A549 (cell line): Measurements from ENCODE around the gene FHIT. TPM values are rescaled to one million over a fixed set of nuclear protein-coding genes. Genes with fewer than 3 reads are reported as not detected.

Experiments
- ATAC-seq, 2 experiments: fragments of 200-7000 bp in 1 of 2; fragments of >200 bp in 1 of 2; cut with Nextera tagmentation in 1 of 2; cut with Tn5 transposase in 1 of 2; 3 replicates each; pipeline versions ENCODE4 v1.8.0 to v1.9.1; 2018 to 2020; ENCODE audit warnings: mild to moderate bottlenecking in 1 of 2, moderate library complexity in 1 of 2
- CTCF ChIA-PET: fragments of 300-600 bp; sonication (Branson Sonifier 250); formaldehyde crosslinking; extraction: SDS; loops from one replicate; lab custom pipeline; 2021; ENCODE audit warnings: antibody characterized with exemption, inconsistent platforms; lab: Yijun Ruan, JAX
- POLR2A ChIA-PET: fragments of 350-600 bp; formaldehyde crosslinking; extraction: SDS; loops from one replicate; lab custom pipeline; 2021; ENCODE audit warnings: antibody characterized with exemption, inconsistent platforms; lab: Yijun Ruan, JAX
- DNase-seq, 2 experiments: peaks; one replicate each; pipeline versions ENCODE4 v3.0.0 to v3.0.0-alpha.2; 2011 to 2016; ENCODE audit warnings: low read depth in 1 of 2, low spot score in 1 of 2
- FAIRE-seq: peaks from 2 replicates; lab custom pipeline; 2011; peaks lifted over from hg19 to GRCh38; lab: Jason Lieb, UNC
- H3K27ac ChIP-seq, 2 experiments: fragments of >200 bp; sonication (Bioruptor Twin); formaldehyde crosslinking; 3 replicates each; pipeline ENCODE4 v1.5.1; 2016 to 2017
- H3K4me1 ChIP-seq: fragments of >200 bp; sonication (Bioruptor Twin); formaldehyde crosslinking; 3 replicates; pipeline ENCODE4 v1.6.1; 2016
- H3K4me2 ChIP-seq: fragments of >200 bp; sonication (Bioruptor Twin); formaldehyde crosslinking; 3 replicates; pipeline ENCODE4 v1.6.1; 2016
- H3K4me3 ChIP-seq: fragments of >200 bp; sonication (Bioruptor Twin); formaldehyde crosslinking; 3 replicates; pipeline ENCODE4 v1.5.1; 2016
- H3K9me3 ChIP-seq: fragments of >200 bp; sonication (Bioruptor Twin); formaldehyde crosslinking; 3 replicates; pipeline ENCODE4 v1.6.1; 2016
- CHD4 ChIP-seq: fragments of 200-600 bp; sonication (generic); IDR thresholded peaks from 2 replicates; pipeline ENCODE4 v1.6.1; 2016; ENCODE audit warnings: antibody characterized with exemption, mild to moderate bottlenecking, borderline replicate concordance
- EHF ChIP-seq: fragments of 250-450 bp; sonication (Bioruptor Pico); IDR thresholded peaks from 2 replicates; pipeline ENCODE4 v1.5.0; 2020; ENCODE audit warnings: mild to moderate bottlenecking
- EHMT2 ChIP-seq: fragments of 200-600 bp; sonication (generic); IDR thresholded peaks from 2 replicates; pipeline ENCODE4 v1.6.1; 2016; ENCODE audit warnings: antibody characterized with exemption, low read depth, mild to moderate bottlenecking, moderate library complexity
- FOSB ChIP-seq: fragments of 250-450 bp; sonication (Bioruptor Pico); IDR thresholded peaks from 2 replicates; pipeline ENCODE4 v1.5.0; 2020; ENCODE audit warnings: mild to moderate bottlenecking, moderate library complexity
- GATA3 ChIP-seq: IDR thresholded peaks from 2 replicates; pipeline ENCODE4 v1.6.1; 2012; ENCODE audit warnings: borderline replicate concordance
- HEYL ChIP-seq: fragments of 250-450 bp; sonication (Bioruptor Pico); IDR thresholded peaks from 2 replicates; pipeline ENCODE4 v1.8.0; 2021; ENCODE audit warnings: mild to moderate bottlenecking, moderate library complexity
- HOXA7 ChIP-seq: fragments of 250-450 bp; sonication (Bioruptor Pico); IDR thresholded peaks from 2 replicates; pipeline ENCODE4 v1.5.0; 2020; ENCODE audit warnings: mild to moderate bottlenecking, moderate library complexity
- HOXB13 ChIP-seq: fragments of 250-450 bp; sonication (Bioruptor Pico); IDR thresholded peaks from 2 replicates; pipeline ENCODE4 v1.5.0; 2020; ENCODE audit warnings: low read depth, mild to moderate bottlenecking, moderate library complexity
- HOXB5 ChIP-seq: fragments of 250-450 bp; sonication (Bioruptor Pico); IDR thresholded peaks from 2 replicates; pipeline ENCODE4 v1.5.0; 2020; ENCODE audit warnings: mild to moderate bottlenecking, moderate library complexity
- KDM1A ChIP-seq: fragments of 200-600 bp; sonication (generic); IDR thresholded peaks from 2 replicates; pipeline ENCODE4 v1.6.1; 2016; ENCODE audit warnings: low read depth, mild to moderate bottlenecking
- PHF8 ChIP-seq: fragments of 200-600 bp; sonication (generic); IDR thresholded peaks from 2 replicates; pipeline ENCODE4 v1.6.1; 2016; ENCODE audit warnings: low read depth, mild to moderate bottlenecking, antibody characterized with exemption, moderate library complexity, borderline replicate concordance
- POLR2A ChIP-seq: IDR thresholded peaks from 2 replicates; pipeline ENCODE4 v1.6.1; 2012; ENCODE audit warnings: mild to moderate bottlenecking, low read length
- POLR2AphosphoS2 ChIP-seq: conservative IDR thresholded peaks from 2 replicates; pipeline ENCODE4 v1.6.1; 2012; ENCODE audit warnings: low read length, improper control_type of control experiment, inconsistent platforms
- RARB ChIP-seq: fragments of 250-450 bp; sonication (Bioruptor Pico); IDR thresholded peaks from 2 replicates; pipeline ENCODE4 v1.8.0; 2021; ENCODE audit warnings: mild to moderate bottlenecking, moderate library complexity
- RCOR1 ChIP-seq: fragments of 150-350 bp; IDR thresholded peaks from 2 replicates; pipeline ENCODE4 v1.6.1; 2014; ENCODE audit warnings: antibody characterized with exemption, low read length, low read depth
- SREBF2 ChIP-seq: fragments of 450-650 bp; IDR thresholded peaks from 2 replicates; pipeline ENCODE4 v1.6.1; 2014; ENCODE audit warnings: mild to moderate bottlenecking, moderate library complexity
- TFCP2L1 ChIP-seq: fragments of 250-450 bp; sonication (Bioruptor Pico); IDR thresholded peaks from 2 replicates; pipeline ENCODE4 v1.5.0; 2021; ENCODE audit warnings: mild to moderate bottlenecking
- ZSCAN20 ChIP-seq: fragments of 250-450 bp; sonication (Bioruptor Pico); IDR thresholded peaks from 2 replicates; pipeline ENCODE4 v1.8.0; 2022; ENCODE audit warnings: mild to moderate bottlenecking, moderate library complexity
- WGBS: methylation state at CpG from one replicate; pipeline ENCODE4 v1.1.6; 2017; ENCODE audit errors: missing lambda C conversion rate; 5-methylcytosine and 5-hydroxymethylcytosine counted together
- polyA plus RNA-seq, 4 experiments: library from polyadenylated mRNA; depleted of rRNA in 3 of 4; stranded (reverse); fragments of >200 nt; fragmentation: RNase III in 1 of 4; extraction: RNeasy Plus Mini Kit Qiagen cat#74134 plus additional on column Dnase treatment in 1 of 4; gene quantifications; 2 replicates in 3 of 4; 3 replicates in 1 of 4; pipeline ENCODE4 v1.2.3, GENCODE V29; 2011 to 2017
- TF ChIP-seq, protein P1 (sequence below): IDR thresholded peaks from 2 replicates; pipeline ENCODE4 v1.6.1; 2012
- TF ChIP-seq, protein P2 (sequence below): IDR thresholded peaks from 2 replicates; pipeline ENCODE4 v1.6.1; 2012
- TF ChIP-seq, protein P3 (sequence below): fragments of 450-650 bp; IDR thresholded peaks from 2 replicates; pipeline ENCODE4 v1.6.1; 2014; ENCODE audit warnings: antibody characterized with exemption
- TF ChIP-seq, protein P4 (sequence below): fragments of 150-350 bp; IDR thresholded peaks from 2 replicates; pipeline ENCODE4 v1.6.1; 2014; ENCODE audit warnings: low read depth, mild to moderate bottlenecking, low read length
- TF ChIP-seq, protein P5 (sequence below): fragments of >200 bp; sonication (Bioruptor Twin); formaldehyde crosslinking; IDR thresholded peaks from 3 replicates; pipeline ENCODE4 v1.6.1; 2016

Gene FHIT
- polyA plus RNA-seq, 2 of the 4 experiments (the other 2 are of a cell fraction): 0.76 to 0.92 TPM

DNA sequence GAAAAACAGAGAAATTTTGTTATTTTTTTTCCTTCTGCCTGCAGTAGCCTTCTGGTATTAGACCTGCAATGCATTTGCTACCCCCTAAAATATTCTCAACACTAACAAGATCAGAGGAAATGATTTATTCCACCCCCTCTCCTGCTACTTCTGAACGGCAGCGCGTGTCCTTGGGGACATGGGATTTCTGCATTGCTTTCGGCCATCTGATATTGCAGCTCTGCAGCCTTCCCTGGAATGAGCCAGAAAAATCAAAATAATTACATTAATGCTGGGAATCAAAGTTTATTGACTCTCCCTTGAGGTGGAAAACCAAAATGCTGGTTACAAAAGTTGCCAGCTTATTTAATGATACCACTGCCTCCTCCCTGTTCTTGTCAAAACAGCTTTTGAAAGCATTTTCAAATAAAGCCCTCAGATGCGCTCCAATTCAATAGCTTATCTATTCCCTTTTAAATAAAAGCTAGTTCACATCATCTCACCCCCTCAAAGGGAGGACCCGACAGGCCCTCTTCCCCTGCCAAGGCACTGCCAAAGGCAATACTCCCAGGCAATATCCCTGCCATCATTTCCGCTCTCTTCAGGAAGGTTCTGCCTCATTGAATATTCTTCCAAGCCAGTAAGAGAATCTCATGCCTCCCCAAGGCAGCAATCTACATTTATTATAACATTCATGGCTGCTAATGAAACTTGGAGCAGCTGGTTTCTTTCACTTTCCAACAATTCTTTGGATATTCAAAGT is 96.6 kb downstream of the FHIT start:
- Histone ChIP-seq H3K4me3 (no peak overlapping the region), H3K4me2 (no peak overlapping the region), H3K9me3 (no peaks in the 10 kb centered on the region), H3K27ac (no peak overlapping the region), H3K4me1 (no peaks in the 10 kb centered on the region)
- FAIRE-seq (no peak), DNase-seq (no peak), ATAC-seq (no peak)
- POLR2A ChIA-PET: no interaction called here
- 78% methylated on average over 7 of the region's 7 CpGs for WGBS
- CTCF ChIA-PET: no interaction called here
- TF ChIP-seq, protein P1, sequence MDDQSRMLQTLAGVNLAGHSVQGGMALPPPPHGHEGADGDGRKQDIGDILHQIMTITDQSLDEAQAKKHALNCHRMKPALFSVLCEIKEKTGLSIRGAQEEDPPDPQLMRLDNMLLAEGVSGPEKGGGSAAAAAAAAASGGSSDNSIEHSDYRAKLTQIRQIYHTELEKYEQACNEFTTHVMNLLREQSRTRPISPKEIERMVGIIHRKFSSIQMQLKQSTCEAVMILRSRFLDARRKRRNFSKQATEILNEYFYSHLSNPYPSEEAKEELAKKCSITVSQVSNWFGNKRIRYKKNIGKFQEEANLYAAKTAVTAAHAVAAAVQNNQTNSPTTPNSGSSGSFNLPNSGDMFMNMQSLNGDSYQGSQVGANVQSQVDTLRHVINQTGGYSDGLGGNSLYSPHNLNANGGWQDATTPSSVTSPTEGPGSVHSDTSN: no peak
- TF ChIP-seq, protein P2, sequence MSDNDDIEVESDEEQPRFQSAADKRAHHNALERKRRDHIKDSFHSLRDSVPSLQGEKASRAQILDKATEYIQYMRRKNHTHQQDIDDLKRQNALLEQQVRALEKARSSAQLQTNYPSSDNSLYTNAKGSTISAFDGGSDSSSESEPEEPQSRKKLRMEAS: no peak
- TF ChIP-seq HOXB13 (no peak), PHF8 (no peak), KDM1A (no peak), POLR2AphosphoS2 (no peak), EHMT2 (no peak), GATA3 (no peak), EHF (CRISPR knock-in tag) (no peak)
- TF ChIP-seq, protein P3, sequence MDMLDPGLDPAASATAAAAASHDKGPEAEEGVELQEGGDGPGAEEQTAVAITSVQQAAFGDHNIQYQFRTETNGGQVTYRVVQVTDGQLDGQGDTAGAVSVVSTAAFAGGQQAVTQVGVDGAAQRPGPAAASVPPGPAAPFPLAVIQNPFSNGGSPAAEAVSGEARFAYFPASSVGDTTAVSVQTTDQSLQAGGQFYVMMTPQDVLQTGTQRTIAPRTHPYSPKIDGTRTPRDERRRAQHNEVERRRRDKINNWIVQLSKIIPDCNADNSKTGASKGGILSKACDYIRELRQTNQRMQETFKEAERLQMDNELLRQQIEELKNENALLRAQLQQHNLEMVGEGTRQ: no peak

DNA sequence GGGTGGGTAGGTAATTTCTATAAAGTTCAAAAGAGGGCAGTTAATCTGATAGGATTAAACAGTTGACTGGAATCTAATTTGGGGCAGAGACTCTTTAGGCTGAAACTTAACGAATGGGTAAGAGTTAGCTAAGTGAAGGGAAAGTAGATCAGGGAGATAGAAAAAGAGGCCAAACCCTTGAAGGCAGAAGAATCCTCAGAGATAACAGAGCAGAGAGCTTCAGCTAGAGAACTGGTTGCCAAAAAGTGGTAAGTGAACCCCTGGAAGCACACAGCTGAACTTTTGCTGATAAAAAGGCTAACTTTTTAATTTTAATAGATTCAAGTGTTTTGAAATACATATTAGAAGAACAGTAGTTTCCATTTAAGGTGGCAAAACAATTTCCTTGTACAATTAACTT is 99.2 kb downstream of the FHIT start:
- TF ChIP-seq, protein P1: no peak
- TF ChIP-seq HEYL (CRISPR knock-in tag): no peak
- no peaks in the 10 kb centered on the region for H3K9me3 ChIP-seq
- no peak overlapping the region for H3K4me3 ChIP-seq
- ChIA-PET POLR2A (no interaction called here), CTCF (no interaction called here)
- DNase-seq (no peak), FAIRE-seq (no peak), ATAC-seq (no peak)
- H3K4me2 ChIP-seq: no peak overlapping the region
- no peaks in the 10 kb centered on the region for H3K4me1 ChIP-seq
- no peak overlapping the region for H3K27ac ChIP-seq
- 35% methylated on average over 1 of the region's 1 CpG for WGBS

DNA sequence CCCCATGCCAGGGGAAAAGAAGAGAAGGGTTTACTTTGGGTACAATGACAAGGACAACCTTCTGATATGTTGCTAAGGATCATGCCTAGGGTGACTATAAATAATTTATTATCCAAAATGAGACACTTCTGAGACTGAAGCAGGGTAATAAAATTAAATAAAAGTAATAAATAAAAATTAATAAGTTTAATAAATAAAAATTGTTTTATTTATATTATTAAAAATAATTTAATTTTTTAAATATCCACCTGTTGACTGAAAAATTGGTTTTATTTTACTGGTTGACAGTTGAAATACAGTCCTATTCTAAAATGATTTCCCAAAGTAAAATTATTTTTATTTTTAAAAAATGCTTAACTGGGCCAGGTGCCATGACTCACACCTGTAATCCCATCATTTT is 102.0 kb downstream of the FHIT start:
- no peaks in the 10 kb centered on the region for H3K9me3 ChIP-seq
- CTCF ChIA-PET: no interaction called here

More for the DNA sequence above, 102.0 kb downstream of the FHIT start:
- H3K4me3 ChIP-seq: no peak overlapping the region
- no peak overlapping the region for H3K4me2 ChIP-seq
- DNase-seq (no peak), ATAC-seq (no peak), FAIRE-seq (no peak)
- H3K4me1 ChIP-seq: no peaks in the 10 kb centered on the region
- POLR2A ChIA-PET: no interaction called here
- no peak overlapping the region for H3K27ac ChIP-seq
- TF ChIP-seq RARB (CRISPR knock-in tag) (no peak), SREBF2 (no peak), ZSCAN20 (CRISPR knock-in tag) (no peak), GATA3 (no peak), HOXA7 (no peak), FOSB (CRISPR knock-in tag) (no peak), POLR2A (no peak), HEYL (CRISPR knock-in tag) (no peak), HOXB13 (no peak), TFCP2L1 (no peak), PHF8 (no peak), HOXB5 (CRISPR knock-in tag) (no peak), RCOR1 (no peak), KDM1A (no peak), CHD4 (no peak)
- TF ChIP-seq, protein P4, sequence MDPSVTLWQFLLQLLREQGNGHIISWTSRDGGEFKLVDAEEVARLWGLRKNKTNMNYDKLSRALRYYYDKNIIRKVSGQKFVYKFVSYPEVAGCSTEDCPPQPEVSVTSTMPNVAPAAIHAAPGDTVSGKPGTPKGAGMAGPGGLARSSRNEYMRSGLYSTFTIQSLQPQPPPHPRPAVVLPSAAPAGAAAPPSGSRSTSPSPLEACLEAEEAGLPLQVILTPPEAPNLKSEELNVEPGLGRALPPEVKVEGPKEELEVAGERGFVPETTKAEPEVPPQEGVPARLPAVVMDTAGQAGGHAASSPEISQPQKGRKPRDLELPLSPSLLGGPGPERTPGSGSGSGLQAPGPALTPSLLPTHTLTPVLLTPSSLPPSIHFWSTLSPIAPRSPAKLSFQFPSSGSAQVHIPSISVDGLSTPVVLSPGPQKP: no peak
- TF ChIP-seq, protein P5, sequence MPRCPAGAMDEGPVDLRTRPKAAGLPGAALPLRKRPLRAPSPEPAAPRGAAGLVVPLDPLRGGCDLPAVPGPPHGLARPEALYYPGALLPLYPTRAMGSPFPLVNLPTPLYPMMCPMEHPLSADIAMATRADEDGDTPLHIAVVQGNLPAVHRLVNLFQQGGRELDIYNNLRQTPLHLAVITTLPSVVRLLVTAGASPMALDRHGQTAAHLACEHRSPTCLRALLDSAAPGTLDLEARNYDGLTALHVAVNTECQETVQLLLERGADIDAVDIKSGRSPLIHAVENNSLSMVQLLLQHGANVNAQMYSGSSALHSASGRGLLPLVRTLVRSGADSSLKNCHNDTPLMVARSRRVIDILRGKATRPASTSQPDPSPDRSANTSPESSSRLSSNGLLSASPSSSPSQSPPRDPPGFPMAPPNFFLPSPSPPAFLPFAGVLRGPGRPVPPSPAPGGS: no peak
- TF ChIP-seq, protein P1: no peak
- TF ChIP-seq, protein P2: no peak
